Prostate gland (tissue), 2 donors: ENCODE data around the gene SSTR3. TPM values are rescaled to one million over a fixed set of nuclear protein-coding genes. Genes with fewer than 3 reads are reported as not detected.

Experiments
- DNase-seq: peaks from one replicate; pipeline ENCODE4 v3.0.0-alpha.2; 2019; ENCODE audit warnings: low spot score
- H3K27ac ChIP-seq, 2 donors: fragments of 200-600 bp; sonication (generic); 2 replicates each; pipeline ENCODE4 v1.5.1; 2017 to 2019
- H3K27me3 ChIP-seq: fragments of 200-600 bp; sonication (generic); replicated peaks from 2 replicates; pipeline ENCODE4 v1.5.1; 2019; ENCODE audit not compliant: insufficient read depth
- H3K36me3 ChIP-seq, 2 donors: fragments of 200-600 bp; sonication (generic); 1 replicate in 1 of 2; 2 replicates in 1 of 2; pipeline versions ENCODE4 v1.5.1 to v1.8.1; 2017 to 2019
- H3K4me1 ChIP-seq: fragments of 200-600 bp; sonication (generic); replicated peaks from 2 replicates; pipeline ENCODE4 v1.5.1; 2019
- H3K4me3 ChIP-seq, 2 donors: fragments of 200-600 bp; sonication (generic); 2 replicates each; pipeline ENCODE4 v1.5.1; 2017 to 2019
- H3K9me3 ChIP-seq: fragments of 200-600 bp; sonication (generic); 2 replicates; pipeline ENCODE4 v1.5.1; 2017
- CTCF ChIP-seq, 4 experiments: fragments of 200-600 bp in 2 of 4; fragments of 450-650 bp in 2 of 4; sonication (generic) in 2 of 4; IDR thresholded peaks; 1 replicate in 3 of 4; 2 replicates in 1 of 4; pipeline ENCODE4 v1.5.1; 2016 to 2019; ENCODE audit warnings: antibody characterized with exemption in 4 of 4, mild to moderate bottlenecking in 2 of 4, moderate library complexity in 2 of 4
- POLR2A ChIP-seq: fragments of 450-650 bp; IDR thresholded peaks from one replicate; pipeline ENCODE4 v1.6.1; 2016; ENCODE audit warnings: antibody characterized with exemption, mild to moderate bottlenecking
- POLR2AphosphoS5 ChIP-seq: sonication (generic); formaldehyde crosslinking; IDR thresholded peaks from one replicate; pipeline ENCODE4 v1.6.1; 2017; ENCODE audit warnings: antibody characterized with exemption
- WGBS: methylation state at CpG from one replicate; pipeline ENCODE4 v1.1.5; 2018; 5-methylcytosine and 5-hydroxymethylcytosine counted together
- intact Hi-C: fragments of 100-400 bp; cut with DNase I; formaldehyde crosslinking; loops from one replicate; pipeline ENCODE4 v1.14.2; 2022
- total RNA-seq, 2 donors: library from RNA; depleted of rRNA; stranded (reverse); fragments of >200 nt; gene quantifications; one replicate each; pipeline ENCODE4 v1.1.0, GENCODE V29; 2016

SSTR3 gene
- total RNA-seq, 2 donors from 2014 or later = 46.4 TPM; not detected in 1

GRCh38 chr22:37240941-37241320 is 28.7 kb upstream of the SSTR3 start:
- no peak for DNase-seq
- Histone ChIP-seq H3K27me3 (no peaks in the 10 kb centered on the region), H3K4me1 (no peaks in the 10 kb centered on the region), H3K27ac (no peak overlapping the region), H3K9me3 (no peaks in the 10 kb centered on the region), H3K4me3 (no peak overlapping the region), H3K36me3 (no peaks in the 10 kb centered on the region)
- intact Hi-C loops = no loop called here
- TF ChIP-seq POLR2AphosphoS5 (no peak), CTCF (IDR thresholded peaks at IDR 0.05) (no peak), POLR2A (no peak)
- 80% methylated on average over 7 of the region's 7 CpGs for WGBS

DNA sequence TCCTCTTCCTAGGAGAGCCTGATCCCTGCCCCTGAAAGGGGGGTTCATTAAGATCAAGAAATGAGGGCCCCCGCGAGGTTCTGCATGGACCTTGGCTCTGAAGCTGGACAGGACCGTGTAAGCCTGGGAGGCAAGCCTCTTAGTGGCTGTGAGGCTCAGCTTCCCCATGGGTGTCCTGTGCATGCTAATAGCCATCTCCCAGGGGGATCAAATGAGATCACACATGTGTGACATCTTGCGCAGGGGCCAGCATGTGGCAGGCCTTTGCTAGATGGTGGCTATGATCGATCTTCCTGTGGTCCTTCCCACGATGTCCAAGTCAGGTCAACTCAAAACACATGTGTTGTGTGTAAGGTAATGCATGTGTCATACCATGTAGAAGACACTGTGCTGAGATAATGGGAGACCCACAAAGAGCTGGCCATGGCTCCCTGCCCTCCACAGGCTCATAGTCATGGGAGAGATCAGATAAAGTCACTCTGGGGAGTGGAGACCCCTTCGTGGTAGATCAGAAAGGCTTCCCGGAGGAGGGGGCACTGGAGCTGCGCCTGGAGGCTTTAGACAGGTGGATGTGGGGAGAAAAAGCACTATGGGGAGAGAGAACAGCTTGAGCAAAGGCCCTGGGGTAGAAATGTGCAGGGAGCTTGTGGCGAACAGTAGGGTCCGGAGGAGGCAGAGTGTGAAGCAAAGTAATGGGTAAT is 28.1 kb upstream of the SSTR3 start:
- 81% methylated on average over 11 of the region's 11 CpGs for WGBS
- H3K4me3 ChIP-seq = no peak overlapping the region
- no peaks in the 10 kb centered on the region for H3K27me3 ChIP-seq
- no peak for DNase-seq
- H3K4me1 ChIP-seq = no peaks in the 10 kb centered on the region
- H3K27ac ChIP-seq = no peak overlapping the region
- intact Hi-C loops = no loop called here
- no peaks in the 10 kb centered on the region for H3K9me3 ChIP-seq
- H3K36me3 ChIP-seq = no peaks in the 10 kb centered on the region
- TF ChIP-seq POLR2A (no peak), POLR2AphosphoS5 (no peak), CTCF (IDR thresholded peaks at IDR 0.05) (no peak)

DNA sequence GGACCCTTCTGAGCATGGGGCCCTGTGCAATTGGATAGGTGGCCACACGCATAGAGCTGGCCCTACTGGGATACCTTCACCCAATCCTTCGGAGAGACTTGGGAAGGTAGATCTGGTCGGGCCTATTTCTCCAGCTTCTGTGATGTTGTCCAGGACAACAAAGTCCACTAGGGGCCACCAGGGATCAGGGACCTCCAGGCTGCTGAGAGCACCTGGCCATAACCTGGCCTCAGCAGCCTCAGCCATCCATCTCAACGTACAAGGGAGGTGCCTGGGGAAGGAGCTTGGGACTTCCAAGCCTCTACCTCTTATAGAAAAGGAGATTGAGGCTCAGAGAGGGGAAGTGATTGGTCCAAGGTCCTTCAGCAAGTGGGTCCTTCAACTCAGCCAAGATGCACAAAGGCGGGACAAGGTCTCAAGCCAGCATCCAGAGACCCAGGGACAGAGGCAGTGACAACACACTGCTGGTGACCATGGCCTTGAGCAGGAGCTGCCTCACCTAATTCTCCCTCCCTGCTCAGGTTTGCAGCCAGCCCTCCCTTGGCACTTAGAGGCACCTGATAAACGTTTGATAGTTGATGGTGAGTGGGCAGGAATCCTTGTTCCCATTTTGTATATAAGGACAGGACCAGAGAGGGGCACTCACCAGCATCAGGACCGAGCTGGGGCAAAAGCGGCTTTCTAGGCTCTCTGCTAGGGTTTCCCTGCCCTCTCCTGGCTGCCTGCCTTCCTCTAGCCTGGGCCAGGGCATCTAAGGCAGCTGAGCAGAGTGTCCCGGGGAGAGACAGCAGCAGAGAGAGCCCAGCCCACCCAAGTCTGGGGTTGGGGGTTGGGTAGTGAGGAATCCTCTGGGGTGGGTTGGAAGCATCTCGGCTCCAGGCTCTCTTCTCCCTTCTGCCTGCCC is 27.3 kb upstream of the SSTR3 start:
- Histone ChIP-seq H3K36me3 (no peaks in the 10 kb centered on the region), H3K9me3 (no peaks in the 10 kb centered on the region), H3K4me3 (no peak overlapping the region), H3K4me1 (no peaks in the 10 kb centered on the region), H3K27ac (no peak overlapping the region), H3K27me3 (no peaks in the 10 kb centered on the region)
- TF ChIP-seq POLR2AphosphoS5 = no peak
- no peak for TF ChIP-seq CTCF (IDR thresholded peaks at IDR 0.05)
- TF ChIP-seq POLR2A = no peak
- intact Hi-C loops = no loop called here
- WGBS = 79% methylated on average over 10 of the region's 10 CpGs
- DNase-seq = no peak

- no peaks in the 10 kb centered on the region for H3K4me1 ChIP-seq
- H3K27ac ChIP-seq = no peak overlapping the region
- H3K9me3 ChIP-seq = no peaks in the 10 kb centered on the region
- WGBS = 84% methylated on average over 20 of the region's 20 CpGs
- no peaks in the 10 kb centered on the region for H3K36me3 ChIP-seq
- no peak overlapping the region for H3K4me3 ChIP-seq
- DNase-seq = no peak
- intact Hi-C loops = no loop called here
- no peaks in the 10 kb centered on the region for H3K27me3 ChIP-seq
- TF ChIP-seq POLR2AphosphoS5 = no peak
- no peak for TF ChIP-seq POLR2A
- TF ChIP-seq CTCF (IDR thresholded peaks at IDR 0.05) = no peak
Measured at GRCh38 chr22:37237371-37238268, 25.3 kb upstream of the SSTR3 start.
